MCF 10A (cell line): ENCODE measurements around the gene HOXD9. TPM values are rescaled to one million over a fixed set of nuclear protein-coding genes. Genes with fewer than 3 reads are reported as not detected.

ENCODE experiments used
- BruUV-seq: library from RNA; stranded (reverse); fragments of 400-500 nt; replicated peaks from 2 replicates; lab custom pipeline; 2021; lab: Mats Ljungman, UMichigan
- CTCF ChIA-PET: fragments of 300-600 bp; sonication (Branson Sonifier 250); formaldehyde crosslinking; extraction: SDS; loops from one replicate; lab custom pipeline; 2021; ENCODE audit warnings: antibody characterized with exemption, inconsistent platforms; lab: Yijun Ruan, JAX
- POLR2A ChIA-PET: fragments of 300-600, 350-650 bp; sonication (Branson Sonifier 250); formaldehyde crosslinking; extraction: SDS; loops from one replicate; lab custom pipeline; 2020; ENCODE audit warnings: antibody characterized with exemption, inconsistent platforms; lab: Yijun Ruan, JAX
- DNase-seq: peaks from one replicate; pipeline ENCODE4 v3.0.0-alpha.2; 2018; ENCODE audit not compliant: unreplicated experiment
- H3K27ac Mint-ChIP-seq: one replicate; pipeline ENCODE4 v1.8.0; 2022; ENCODE audit warnings: mild to moderate bottlenecking, low read depth, mixed read lengths; ENCODE audit not compliant: unreplicated experiment
- H3K27me3 Mint-ChIP-seq: one replicate; pipeline ENCODE4 v1.8.0; 2022; ENCODE audit warnings: mixed read lengths; ENCODE audit not compliant: insufficient read depth, unreplicated experiment
- H3K36me3 Mint-ChIP-seq: one replicate; pipeline ENCODE4 v1.8.0; 2022; ENCODE audit warnings: mild to moderate bottlenecking, moderate library complexity, mixed read lengths; ENCODE audit not compliant: insufficient read depth, unreplicated experiment
- H3K4me1 Mint-ChIP-seq: one replicate; pipeline ENCODE4 v1.8.0; 2022; ENCODE audit warnings: mixed read lengths; ENCODE audit not compliant: insufficient read depth, unreplicated experiment
- H3K4me3 Mint-ChIP-seq: one replicate; pipeline ENCODE4 v1.8.0; 2022; ENCODE audit warnings: mild to moderate bottlenecking, moderate library complexity, mixed read lengths; ENCODE audit not compliant: unreplicated experiment
- H3K9me3 Mint-ChIP-seq: one replicate; pipeline ENCODE4 v1.8.0; 2022; ENCODE audit warnings: mixed read lengths; ENCODE audit not compliant: unreplicated experiment
- intact Hi-C: fragments of 100-400 bp; cut with micrococcal nuclease; formaldehyde crosslinking; loops from 2 replicates; pipeline ENCODE4 v1.14.1; 2022
- microRNA-seq: library from miRNA; unstranded; fragments of <30 nt; microRNA quantifications from one replicate; pipeline ENCODE4 v1.2.0, GENCODE V29; 2022
- total RNA-seq: library from RNA; stranded (reverse); gene quantifications from 2 replicates; pipeline ENCODE4 v1.2.3, GENCODE V29; 2022
- TF ChIP-seq, protein P1 (sequence below): fragments of 200-600 bp; IDR thresholded peaks from one replicate; pipeline ENCODE4 v1.8.0; 2022; ENCODE audit warnings: antibody characterized with exemption, mild to moderate bottlenecking; ENCODE audit not compliant: unreplicated experiment

The HOXD9 gene
- total RNA-seq, 1 experiment from 2014 or later: not detected

GRCh38 chr2:176172895-176173566, 50.5 kb downstream of the HOXD9 start:
- H3K36me3 Mint-ChIP-seq: no peaks in the 10 kb centered on the region
- H3K9me3 Mint-ChIP-seq: no peaks in the 10 kb centered on the region
- no peak for DNase-seq
- ChIA-PET CTCF (interaction anchor here (0.7 kb wide), 1 partner anchor 14 kb away, joined by 3 read pairs; no protein-coding TSS in a partner anchor), POLR2A (interaction anchor here (0.7 kb wide), 1 partner anchor 464 kb away, joined by 3 read pairs; no protein-coding TSS in a partner anchor)
- H3K4me3 Mint-ChIP-seq: no peak overlapping the region
- TF ChIP-seq, protein P1, sequence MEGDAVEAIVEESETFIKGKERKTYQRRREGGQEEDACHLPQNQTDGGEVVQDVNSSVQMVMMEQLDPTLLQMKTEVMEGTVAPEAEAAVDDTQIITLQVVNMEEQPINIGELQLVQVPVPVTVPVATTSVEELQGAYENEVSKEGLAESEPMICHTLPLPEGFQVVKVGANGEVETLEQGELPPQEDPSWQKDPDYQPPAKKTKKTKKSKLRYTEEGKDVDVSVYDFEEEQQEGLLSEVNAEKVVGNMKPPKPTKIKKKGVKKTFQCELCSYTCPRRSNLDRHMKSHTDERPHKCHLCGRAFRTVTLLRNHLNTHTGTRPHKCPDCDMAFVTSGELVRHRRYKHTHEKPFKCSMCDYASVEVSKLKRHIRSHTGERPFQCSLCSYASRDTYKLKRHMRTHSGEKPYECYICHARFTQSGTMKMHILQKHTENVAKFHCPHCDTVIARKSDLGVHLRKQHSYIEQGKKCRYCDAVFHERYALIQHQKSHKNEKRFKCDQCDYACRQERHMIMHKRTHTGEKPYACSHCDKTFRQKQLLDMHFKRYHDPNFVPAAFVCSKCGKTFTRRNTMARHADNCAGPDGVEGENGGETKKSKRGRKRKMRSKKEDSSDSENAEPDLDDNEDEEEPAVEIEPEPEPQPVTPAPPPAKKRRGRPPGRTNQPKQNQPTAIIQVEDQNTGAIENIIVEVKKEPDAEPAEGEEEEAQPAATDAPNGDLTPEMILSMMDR: no peak
- no peaks in the 10 kb centered on the region for H3K27me3 Mint-ChIP-seq
- intact Hi-C loops: no loop called here
- no peak overlapping the region for H3K27ac Mint-ChIP-seq
- no peaks in the 10 kb centered on the region for H3K4me1 Mint-ChIP-seq
- no TSS peak for BruUV-seq

GRCh38 chr2:176173567-176174381, 51.3 kb downstream of the HOXD9 start:
- no peaks in the 10 kb centered on the region for H3K27me3 Mint-ChIP-seq
- TF ChIP-seq, protein P1: no peak
- no peaks in the 10 kb centered on the region for H3K9me3 Mint-ChIP-seq
- no peaks in the 10 kb centered on the region for H3K36me3 Mint-ChIP-seq
- no TSS peak for BruUV-seq
- no peaks in the 10 kb centered on the region for H3K4me1 Mint-ChIP-seq
- no peak overlapping the region for H3K4me3 Mint-ChIP-seq
- ChIA-PET POLR2A (interaction anchor here (0.7 kb wide), 1 partner anchor 463 kb away, joined by 3 read pairs; no protein-coding TSS in a partner anchor), CTCF (interaction anchor here (1.0 kb wide), 1 partner anchor 975 kb away, joined by 7 read pairs; no protein-coding TSS in a partner anchor)
- H3K27ac Mint-ChIP-seq: no peak overlapping the region
- DNase-seq: no peak
- intact Hi-C loops: no loop called here

- Mint-ChIP-seq H3K36me3 (no peaks in the 10 kb centered on the region), H3K9me3 (no peaks in the 10 kb centered on the region), H3K27ac (no peak overlapping the region), H3K27me3 (peaks cover 3% of the 10 kb centered on the region), H3K4me3 (no peak overlapping the region), H3K4me1 (no peaks in the 10 kb centered on the region)
- ChIA-PET CTCF (interaction anchor here (1.0 kb wide), 1 partner anchor 975 kb away, joined by 7 read pairs; no protein-coding TSS in a partner anchor), POLR2A (no interaction called here)
- intact Hi-C loops: no loop called here
- no TSS peak for BruUV-seq
- TF ChIP-seq, protein P1: no peak
- DNase-seq: no peak
Measured at GRCh38 chr2:176174382-176174823, 51.9 kb downstream of the HOXD9 start.

Small RNA genes within 50 kb of the gene (microRNA-seq; reads per million reads assigned to microRNA genes)
- 68.7 reads per million, percentile 69 among the genes with 10 or more reads in this experiment for gene MIR10B

Other genes starting within 250 kb of the HOXD9 start
- 21.8 and 23.3 TPM in 2 replicates for gene LNPK, start 120.5 kb upstream of the HOXD9 start, total RNA-seq
- gene EVX2, start 38.8 kb upstream of the HOXD9 start, total RNA-seq: not detected in 2 replicates
- gene HOXD13, start 30.0 kb upstream of the HOXD9 start, total RNA-seq: not detected in 2 replicates
- gene HOXD12, start 22.9 kb upstream of the HOXD9 start, total RNA-seq: not detected in 2 replicates
- gene HOXD11, start 15.4 kb upstream of the HOXD9 start, total RNA-seq: not detected in 2 replicates
- not detected in 2 replicates for gene HOXD10, start 5.9 kb upstream of the HOXD9 start, total RNA-seq
- not detected in 2 replicates for gene HOXD8, start 7.0 kb downstream of the HOXD9 start, total RNA-seq
- gene HOXD4, start 28.8 kb downstream of the HOXD9 start, total RNA-seq: not detected in 2 replicates
- gene HOXD3, start 34.6 kb downstream of the HOXD9 start, total RNA-seq: not detected in 2 replicates
- not detected in 2 replicates for gene HOXD1, start 65.9 kb downstream of the HOXD9 start, total RNA-seq
- 38.0 and 40.9 TPM in 2 replicates for gene MTX2, start 146.7 kb downstream of the HOXD9 start, total RNA-seq